ENCODE results near the gene RALGPS1. TPM values are rescaled to one million over a fixed set of nuclear protein-coding genes. Genes with fewer than 3 reads are reported as not detected.

The RALGPS1 gene
- total and polyA plus RNA-seq, 2 donors (not counting 1 experiment from before 2014, with no cell fraction given): 19.7 to 39.9 TPM

DNA sequence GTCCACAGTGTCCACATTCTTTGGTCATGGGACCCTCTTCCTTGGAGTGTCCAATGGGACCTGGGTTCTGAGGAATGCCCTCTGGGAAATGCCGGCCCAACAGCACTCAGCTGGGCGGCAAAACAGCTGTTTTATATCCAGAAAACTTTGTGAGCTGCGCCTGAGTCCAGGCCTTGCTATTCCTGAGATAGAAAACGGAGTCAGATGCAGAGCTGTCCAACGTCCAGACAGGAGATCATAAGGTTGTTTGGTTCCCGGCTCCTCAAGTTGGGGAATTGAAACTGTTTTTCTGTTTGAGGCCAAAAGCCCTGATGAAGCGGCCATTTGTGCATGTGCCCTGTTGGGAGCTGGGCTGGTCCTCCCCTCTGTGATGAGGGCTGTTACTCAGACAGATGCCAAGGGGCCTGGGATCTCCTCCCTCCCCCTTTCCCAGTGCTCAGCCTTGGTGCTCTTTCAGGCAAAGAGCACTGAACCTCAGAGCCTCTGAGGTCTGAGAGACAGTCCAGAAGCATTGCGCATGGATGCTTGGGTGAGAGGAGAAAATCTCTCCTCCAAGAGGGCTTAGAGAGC is 283.4 kb downstream of the RALGPS1 start:
- H3K79me2 ChIP-seq (ENCODE audit: control insufficient read depth, insufficient read depth, low read length): no peaks in the 10 kb centered on the region
- DNase-seq (no peak), ATAC-seq (ENCODE audit: low read depth) (no peak)
- no peak overlapping the region for H3K9ac ChIP-seq (ENCODE audit: low read length)
- no peak overlapping the region for H3K27ac ChIP-seq (ENCODE audit: low read length in 2 of 2)
- WGBS (ENCODE audit: insufficient coverage): 95% methylated on average over 7 of the region's 8 CpGs
- intact Hi-C loops (cut with micrococcal nuclease): loop anchor here (5.0 kb wide), 1 partner anchor 46 kb away; no protein-coding TSS in a partner anchor
- H3K9me3 ChIP-seq (ENCODE audit: control extremely low read depth in 1 of 3, control insufficient read depth in 2 of 3, insufficient read depth in 1 of 3, low read length in 2 of 3): no peaks in the 10 kb centered on the region
- POLR2A ChIA-PET: no interaction called here
- H3K27me3 Mint-ChIP-seq: no peaks in the 10 kb centered on the region
- H3K36me3 ChIP-seq (replicated peaks in 1 of 2; ENCODE audit: control extremely low read depth in 1 of 2, control insufficient read depth in 1 of 2, extremely low read depth in 1 of 2, insufficient read depth in 2 of 2, low read length in 1 of 2): peaks cover 0 to 13% of the 10 kb centered on the region in 2 experiments
- peaks cover 3% of the 10 kb centered on the region for H4K20me1 ChIP-seq (ENCODE audit: control insufficient read depth, insufficient read depth, low read length, poor library complexity, severe bottlenecking)
- H3K4me1 ChIP-seq (ENCODE audit: control insufficient read depth in 2 of 2, insufficient read depth in 2 of 2, low read length in 2 of 2): peaks cover 0 to 6% of the 10 kb centered on the region in 2 donors
- no peak overlapping the region for H3K4me3 Mint-ChIP-seq
- H2AFZ ChIP-seq (ENCODE audit: insufficient read depth, low read depth, low read length, poor library complexity, severe bottlenecking): no peak overlapping the region
- no peak overlapping the region for H3K4me3 ChIP-seq (ENCODE audit: control extremely low read depth in 1 of 5, extremely low read depth in 1 of 5, insufficient read depth in 1 of 5, low read depth in 2 of 5, low read length in 4 of 5)
- H3K4me1 Mint-ChIP-seq: peaks cover 2% of the 10 kb centered on the region
- CTCF ChIA-PET: interaction anchor here (0.6 to 10.6 kb wide), 12 partner anchors 24 to 393 kb away, joined by 3 to 217 read pairs (median 4); no protein-coding TSS in a partner anchor
- no peaks in the 10 kb centered on the region for H3K9me3 Mint-ChIP-seq (ENCODE audit: insufficient read depth)
- TF ChIP-seq, protein P1, sequence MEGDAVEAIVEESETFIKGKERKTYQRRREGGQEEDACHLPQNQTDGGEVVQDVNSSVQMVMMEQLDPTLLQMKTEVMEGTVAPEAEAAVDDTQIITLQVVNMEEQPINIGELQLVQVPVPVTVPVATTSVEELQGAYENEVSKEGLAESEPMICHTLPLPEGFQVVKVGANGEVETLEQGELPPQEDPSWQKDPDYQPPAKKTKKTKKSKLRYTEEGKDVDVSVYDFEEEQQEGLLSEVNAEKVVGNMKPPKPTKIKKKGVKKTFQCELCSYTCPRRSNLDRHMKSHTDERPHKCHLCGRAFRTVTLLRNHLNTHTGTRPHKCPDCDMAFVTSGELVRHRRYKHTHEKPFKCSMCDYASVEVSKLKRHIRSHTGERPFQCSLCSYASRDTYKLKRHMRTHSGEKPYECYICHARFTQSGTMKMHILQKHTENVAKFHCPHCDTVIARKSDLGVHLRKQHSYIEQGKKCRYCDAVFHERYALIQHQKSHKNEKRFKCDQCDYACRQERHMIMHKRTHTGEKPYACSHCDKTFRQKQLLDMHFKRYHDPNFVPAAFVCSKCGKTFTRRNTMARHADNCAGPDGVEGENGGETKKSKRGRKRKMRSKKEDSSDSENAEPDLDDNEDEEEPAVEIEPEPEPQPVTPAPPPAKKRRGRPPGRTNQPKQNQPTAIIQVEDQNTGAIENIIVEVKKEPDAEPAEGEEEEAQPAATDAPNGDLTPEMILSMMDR (IDR thresholded peaks at IDR 0.05): no peak
- no peak overlapping the region for H3K4me2 ChIP-seq (replicated peaks; ENCODE audit: low read depth, low read length, poor library complexity, severe bottlenecking)
- H3K27ac Mint-ChIP-seq: no peak overlapping the region
- no peaks in the 10 kb centered on the region for H3K27me3 ChIP-seq (replicated peaks in 1 of 4; ENCODE audit: control extremely low read depth in 1 of 4, control insufficient read depth in 3 of 4, insufficient read depth in 4 of 4, low read length in 3 of 4)

DNA sequence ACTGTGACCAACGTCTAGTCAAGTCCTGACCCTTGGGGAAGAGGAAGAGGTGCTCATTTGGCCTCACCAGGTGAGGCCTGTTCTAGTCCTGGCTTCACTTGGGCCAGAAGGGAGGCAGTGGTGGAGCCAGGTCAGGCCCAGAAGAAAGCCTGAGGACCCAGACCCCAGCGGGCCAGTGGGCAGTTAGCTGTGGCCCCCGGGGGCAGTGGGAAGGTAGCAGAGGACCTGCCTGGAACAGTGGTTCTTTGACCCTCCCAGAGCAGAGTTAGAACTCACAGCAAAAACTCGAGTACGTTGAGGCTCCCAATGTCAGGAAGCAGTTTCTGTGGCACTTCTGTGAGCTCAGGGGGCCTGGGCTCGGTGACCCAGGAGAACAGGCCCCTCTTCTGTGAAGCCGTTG is 284.0 kb downstream of the RALGPS1 start:
- no peaks in the 10 kb centered on the region for H3K9me3 Mint-ChIP-seq (ENCODE audit: insufficient read depth)
- peaks cover 3% of the 10 kb centered on the region for H4K20me1 ChIP-seq (ENCODE audit: control insufficient read depth, insufficient read depth, low read length, poor library complexity, severe bottlenecking)
- no peak overlapping the region for H3K4me3 Mint-ChIP-seq
- H3K27me3 Mint-ChIP-seq: no peaks in the 10 kb centered on the region
- ChIA-PET POLR2A (interaction anchor here (0.9 kb wide), 1 partner anchor 258 kb away, joined by 3 read pairs; no protein-coding TSS in a partner anchor), CTCF (interaction anchor here (0.6 to 10.6 kb wide), 15 partner anchors 46 to 295 kb away, joined by 3 to 217 read pairs (median 3); no protein-coding TSS in a partner anchor)
- no peak overlapping the region for H3K4me2 ChIP-seq (replicated peaks; ENCODE audit: low read depth, low read length, poor library complexity, severe bottlenecking)
- no peaks in the 10 kb centered on the region for H3K79me2 ChIP-seq (ENCODE audit: control insufficient read depth, insufficient read depth, low read length)
- peaks cover 0 to 6% of the 10 kb centered on the region in 2 donors for H3K4me1 ChIP-seq (ENCODE audit: control insufficient read depth in 2 of 2, insufficient read depth in 2 of 2, low read length in 2 of 2)
- H3K4me3 ChIP-seq (ENCODE audit: control extremely low read depth in 1 of 5, extremely low read depth in 1 of 5, insufficient read depth in 1 of 5, low read depth in 2 of 5, low read length in 4 of 5): no peak overlapping the region
- intact Hi-C loops (cut with micrococcal nuclease): loop anchor here (5.0 kb wide), 1 partner anchor 46 kb away; no protein-coding TSS in a partner anchor
- no peaks in the 10 kb centered on the region for H3K9me3 ChIP-seq (ENCODE audit: control extremely low read depth in 1 of 3, control insufficient read depth in 2 of 3, insufficient read depth in 1 of 3, low read length in 2 of 3)
- H3K27ac Mint-ChIP-seq: no peak overlapping the region
- WGBS (ENCODE audit: insufficient coverage): 90% methylated on average over 7 of the region's 7 CpGs
- H3K36me3 ChIP-seq (replicated peaks in 1 of 2; ENCODE audit: control extremely low read depth in 1 of 2, control insufficient read depth in 1 of 2, extremely low read depth in 1 of 2, insufficient read depth in 2 of 2, low read length in 1 of 2): peaks cover 0 to 13% of the 10 kb centered on the region in 2 experiments
- ATAC-seq (ENCODE audit: low read depth): no peak
- H3K27ac ChIP-seq (ENCODE audit: low read length in 2 of 2): no peak overlapping the region
- DNase-seq: no peak
- no peak overlapping the region for H2AFZ ChIP-seq (ENCODE audit: insufficient read depth, low read depth, low read length, poor library complexity, severe bottlenecking)
- H3K9ac ChIP-seq (ENCODE audit: low read length): no peak overlapping the region
- TF ChIP-seq EZH2 (IDR thresholded peaks at IDR 0.05; ENCODE audit: borderline replicate concordance, insufficient read depth, low read depth, low read length, poor library complexity, severe bottlenecking): no peak
- TF ChIP-seq, protein P1 (IDR thresholded peaks at IDR 0.05): no peak
- H3K27me3 ChIP-seq (replicated peaks in 1 of 4; ENCODE audit: control extremely low read depth in 1 of 4, control insufficient read depth in 3 of 4, insufficient read depth in 4 of 4, low read length in 3 of 4): no peaks in the 10 kb centered on the region
- H3K4me1 Mint-ChIP-seq: peaks cover 2% of the 10 kb centered on the region

All from B cell (primary cell).